Fibroblast of skin of scalp (primary cell): ENCODE results near the gene TRAPPC5.

Experiments
- DNase-seq: peaks from one replicate; pipeline ENCODE4 v3.0.0-alpha.2; 2013

Gene TRAPPC5

GRCh38 chr19:7645656-7646425 is 34.8 kb upstream of the TRAPPC5 start:
- no peak for DNase-seq

- no peak for DNase-seq
Observed at GRCh38 chr19:7646426-7646700, 34.3 kb upstream of the TRAPPC5 start.

DNA sequence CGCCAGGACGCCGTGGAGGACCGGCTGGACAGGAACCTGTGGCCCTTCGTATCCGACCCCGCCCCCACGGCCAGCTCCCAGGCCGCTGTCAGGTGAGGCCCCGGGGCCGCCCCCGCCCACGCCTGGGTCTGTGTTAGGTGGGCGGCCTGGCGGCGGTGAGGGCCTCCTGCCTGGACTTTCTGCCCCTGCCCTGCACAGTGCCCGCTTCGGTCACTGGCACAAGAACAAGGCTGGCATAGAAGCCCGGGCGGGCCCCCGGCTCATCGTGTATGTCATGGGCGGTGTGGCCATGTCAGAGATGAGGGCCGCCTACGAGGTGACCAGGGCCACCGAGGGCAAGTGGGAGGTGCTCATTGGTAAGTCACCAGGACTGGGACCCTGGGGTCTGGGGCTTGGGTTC is 33.5 kb upstream of the TRAPPC5 start:
- DNase-seq, result no peak

DNA sequence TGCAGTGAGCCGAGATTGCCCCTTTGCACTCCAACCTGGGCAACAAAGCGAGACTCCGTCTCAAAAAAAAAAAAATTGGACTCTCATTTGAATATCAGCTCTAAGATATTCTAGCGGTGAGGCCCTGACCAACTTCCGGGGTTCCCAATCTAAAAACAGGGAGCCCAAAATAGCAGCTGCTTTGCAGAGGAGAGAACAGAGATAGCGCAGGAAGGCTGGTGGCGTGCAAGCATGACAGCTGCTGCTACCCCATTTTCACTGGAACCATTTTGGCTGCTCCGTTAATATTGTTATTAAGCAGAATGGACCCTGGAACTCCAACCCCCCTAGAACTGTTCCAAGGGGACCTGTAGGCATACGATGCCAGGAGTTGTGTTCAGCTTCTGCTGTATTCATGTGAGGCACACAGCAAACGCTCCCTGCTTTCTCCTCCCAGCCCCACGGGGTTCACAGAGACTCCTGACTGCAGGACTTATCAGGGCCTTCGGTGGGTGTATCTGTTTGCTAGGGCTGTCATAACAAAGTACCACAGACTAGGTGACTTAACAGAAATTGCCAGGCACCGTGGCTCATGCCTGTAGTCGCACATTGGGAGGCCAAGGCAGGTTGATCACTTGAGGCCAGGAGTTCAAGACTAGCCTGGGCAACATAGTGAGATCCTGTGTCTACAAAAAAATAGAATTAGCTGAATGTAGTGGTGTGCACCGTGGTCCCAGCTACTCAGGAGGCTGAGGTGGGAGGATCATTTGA is 32.2 kb upstream of the TRAPPC5 start:
- DNase-seq, result no peak

GRCh38 chr19:7650148-7650547 is 30.5 kb upstream of the TRAPPC5 start:
- no peak for DNase-seq

GRCh38 chr19:7652061-7652641 is 28.5 kb upstream of the TRAPPC5 start:
- DNase-seq, result peak; percentile 68

GRCh38 chr19:7654401-7654800 is 26.2 kb upstream of the TRAPPC5 start:
- no peak for DNase-seq

- DNase-seq, result no peak
Observed at GRCh38 chr19:7655581-7655980, 25.1 kb upstream of the TRAPPC5 start.

DNA sequence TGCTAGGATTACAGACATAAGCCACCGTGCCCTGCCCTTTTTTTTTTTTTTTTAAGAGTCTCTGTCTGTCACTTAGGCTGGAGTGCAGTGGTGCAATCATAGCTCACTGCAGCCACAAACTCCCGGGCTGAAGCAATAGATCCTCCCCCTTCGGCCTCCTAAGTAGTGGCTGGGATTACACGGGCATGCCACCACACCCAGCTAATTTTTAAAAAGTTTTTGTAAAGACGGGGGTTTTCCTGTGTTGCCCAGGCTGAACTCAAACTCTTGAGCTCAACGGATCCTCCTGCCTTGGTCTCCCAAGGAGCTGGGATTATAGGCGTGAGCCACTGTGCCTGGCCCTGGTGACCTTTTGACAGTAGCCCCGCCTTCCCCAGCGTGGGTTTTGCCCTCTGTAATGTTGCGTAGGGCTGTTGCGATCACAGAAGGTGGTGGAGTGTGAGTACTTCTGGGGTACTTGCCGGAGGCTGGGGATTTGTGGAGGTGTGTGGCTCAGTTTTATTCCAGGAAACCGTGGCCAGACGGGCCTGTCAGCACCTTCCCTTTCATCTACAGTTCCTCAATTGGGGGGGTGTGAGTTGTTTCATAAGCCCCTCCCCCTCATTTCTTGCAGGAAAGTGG is 23.4 kb upstream of the TRAPPC5 start:
- no peak for DNase-seq

- no peak for DNase-seq
Observed at GRCh38 chr19:7658219-7658686, 22.4 kb upstream of the TRAPPC5 start.

- DNase-seq, result no peak
Observed at GRCh38 chr19:7661744-7662538, 18.7 kb upstream of the TRAPPC5 start.

DNA sequence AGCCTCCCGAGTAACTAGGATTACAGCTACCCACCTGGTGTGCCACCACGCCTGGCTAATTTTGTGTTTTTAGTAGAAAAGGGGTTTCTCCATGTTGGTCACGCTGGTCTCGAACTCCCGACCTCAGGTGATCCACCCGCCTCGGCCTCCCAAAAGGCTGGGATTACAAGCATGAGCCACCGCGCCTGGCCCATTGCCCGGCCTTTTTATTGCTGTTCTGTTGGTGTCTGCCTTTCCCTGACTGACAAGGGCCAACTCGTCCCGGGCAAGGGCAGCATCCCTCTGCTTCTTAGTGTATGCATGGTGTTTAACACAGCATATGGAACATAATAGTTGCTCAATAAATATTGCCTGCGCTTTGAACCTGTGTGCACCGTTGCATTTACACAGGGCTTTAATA is 18.0 kb upstream of the TRAPPC5 start:
- no peak for DNase-seq

GRCh38 chr19:7663706-7664105 is 16.9 kb upstream of the TRAPPC5 start:
- DNase-seq, result no peak

DNA sequence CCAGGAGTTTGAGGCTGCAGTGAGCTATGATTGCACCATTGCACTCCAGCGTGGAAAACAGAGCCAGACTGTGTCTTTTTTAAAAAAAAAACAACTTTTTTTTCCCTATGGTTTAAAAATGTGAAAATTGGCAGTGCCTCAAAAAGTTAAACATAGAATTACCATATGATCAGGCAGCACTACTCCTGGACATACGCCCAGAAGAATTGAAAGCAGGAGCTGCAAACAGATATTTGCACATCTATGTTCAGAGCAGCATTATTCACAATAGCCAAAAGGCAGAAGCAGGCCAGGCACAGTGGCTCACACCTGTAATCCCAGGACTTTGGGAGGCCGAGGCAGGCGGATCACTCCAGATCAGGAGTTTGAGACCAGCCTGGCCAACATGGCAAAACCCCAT is 15.6 kb upstream of the TRAPPC5 start:
- peak; percentile 61 for DNase-seq

GRCh38 chr19:7668842-7669241 is 11.8 kb upstream of the TRAPPC5 start, which contains the start of gene RETN:
Gene RETN (plus strand): TSS chr19:7669049. CDS start chr19:7669327, 278 bp downstream.
- DNase-seq, result no peak

DNA sequence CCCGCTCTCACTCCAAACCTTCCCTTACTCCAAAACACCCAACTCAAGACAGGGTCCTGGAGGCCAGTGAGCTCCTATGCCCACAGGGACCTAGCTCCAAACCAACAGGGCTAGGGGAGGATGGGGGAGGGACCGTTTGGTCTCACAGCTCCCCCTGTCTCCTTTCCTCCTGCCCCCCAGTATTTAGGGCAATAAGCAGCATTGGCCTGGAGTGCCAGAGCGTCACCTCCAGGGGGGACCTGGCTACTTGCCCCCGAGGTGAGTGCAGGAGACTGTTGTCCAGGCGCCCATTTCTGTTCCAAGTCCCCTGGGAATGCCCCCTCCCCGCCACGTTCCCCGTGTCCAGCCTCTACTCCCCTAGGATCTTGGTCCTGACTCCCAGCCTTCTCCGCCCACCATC is 11.0 kb upstream of the TRAPPC5 start:
- DNase-seq, result no peak

- DNase-seq, result no peak
Observed at GRCh38 chr19:7670150-7670783, 10.4 kb upstream of the TRAPPC5 start.

DNA sequence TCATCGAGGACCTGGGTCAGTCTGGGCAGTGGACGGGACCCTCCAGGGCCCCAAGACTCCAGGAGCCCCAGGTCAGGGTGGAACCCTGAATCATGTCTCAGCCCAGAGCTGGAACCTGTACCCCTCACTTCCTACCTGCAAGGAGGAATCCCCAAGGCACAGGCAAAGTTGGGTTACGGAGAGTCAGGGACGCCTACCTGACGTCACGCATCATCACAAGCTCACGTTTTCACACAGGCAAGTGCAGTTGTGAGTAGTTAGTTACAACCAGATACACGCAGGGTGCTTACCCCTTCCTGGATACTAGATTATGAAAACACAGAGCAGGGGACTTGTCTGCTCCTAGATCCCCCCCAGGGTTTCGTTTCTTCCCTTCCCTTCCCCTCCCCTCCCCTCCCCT is 9.8 kb upstream of the TRAPPC5 start:
- no peak for DNase-seq

- DNase-seq, result no peak
Observed at GRCh38 chr19:7672522-7672921, 8.1 kb upstream of the TRAPPC5 start.

GRCh38 chr19:7674010-7675005 is 6.3 kb upstream of the TRAPPC5 start:
- DNase-seq, result peak; percentile 33

GRCh38 chr19:7676376-7676775 is 4.3 kb upstream of the TRAPPC5 start:
- no peak for DNase-seq
